ENCODE results near the gene SLC9A9. TPM values are rescaled to one million over a fixed set of nuclear protein-coding genes. Genes with fewer than 3 reads are reported as not detected.

Gene SLC9A9
- total RNA-seq, 2 donors from 2014 or later: 1.3 to 3.7 TPM

DNA sequence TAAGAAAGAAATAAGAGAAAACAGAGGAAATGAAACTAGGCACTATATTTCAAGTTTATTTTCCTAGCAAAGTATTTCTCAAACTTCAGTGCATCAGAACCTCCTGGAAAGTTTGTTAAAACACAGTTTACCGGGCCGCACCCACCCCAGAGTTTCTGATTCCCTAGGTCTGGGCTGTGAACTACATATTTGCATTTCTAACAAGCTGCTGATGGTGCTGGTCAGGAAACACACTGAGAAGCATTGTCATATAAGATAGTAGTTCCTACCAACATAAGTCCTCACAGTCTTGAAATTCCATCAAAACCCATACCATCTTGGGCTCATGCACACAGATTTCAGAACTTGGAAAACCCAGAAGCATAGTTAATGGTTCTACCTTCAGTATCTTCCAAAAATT lies 8.3 kb downstream of the SLC9A9 start:
- Histone ChIP-seq H3K4me1 (ENCODE audit: control insufficient read depth, insufficient read depth, low read length) (peaks cover 10% of the 10 kb centered on the region), H3K4me3 (ENCODE audit: low read length) (no peak overlapping the region), H3K9me3 (ENCODE audit: control insufficient read depth, low read length) (no peaks in the 10 kb centered on the region), H3K27ac (ENCODE audit: low read depth, low read length) (no peak overlapping the region), H3K9ac (ENCODE audit: extremely low read depth, low read length, poor library complexity, severe bottlenecking) (no peak overlapping the region), H3K27me3 (ENCODE audit: control insufficient read depth, insufficient read depth, low read length, poor library complexity, severe bottlenecking) (no peaks in the 10 kb centered on the region), H3K36me3 (ENCODE audit: control insufficient read depth, insufficient read depth, low read length) (no peaks in the 10 kb centered on the region)
- Mint-ChIP-seq H3K36me3 (ENCODE audit: low read depth) (no peaks in the 10 kb centered on the region), H3K9me3 (no peaks in the 10 kb centered on the region), H3K27me3 (ENCODE audit: insufficient read depth) (peaks cover 2% of the 10 kb centered on the region), H3K27ac (no peak overlapping the region), H3K4me3 (no peak overlapping the region), H3K4me1 (peaks cover 32% of the 10 kb centered on the region)
- WGBS, 2 experiments (ENCODE audit: insufficient coverage in 1 of 2, insufficient read length in 1 of 2): 45 to 60% methylated on average over 1 to 2 of the region's 2 CpGs
- DNase-seq: peak; percentile 68
- TF ChIP-seq, protein P1, sequence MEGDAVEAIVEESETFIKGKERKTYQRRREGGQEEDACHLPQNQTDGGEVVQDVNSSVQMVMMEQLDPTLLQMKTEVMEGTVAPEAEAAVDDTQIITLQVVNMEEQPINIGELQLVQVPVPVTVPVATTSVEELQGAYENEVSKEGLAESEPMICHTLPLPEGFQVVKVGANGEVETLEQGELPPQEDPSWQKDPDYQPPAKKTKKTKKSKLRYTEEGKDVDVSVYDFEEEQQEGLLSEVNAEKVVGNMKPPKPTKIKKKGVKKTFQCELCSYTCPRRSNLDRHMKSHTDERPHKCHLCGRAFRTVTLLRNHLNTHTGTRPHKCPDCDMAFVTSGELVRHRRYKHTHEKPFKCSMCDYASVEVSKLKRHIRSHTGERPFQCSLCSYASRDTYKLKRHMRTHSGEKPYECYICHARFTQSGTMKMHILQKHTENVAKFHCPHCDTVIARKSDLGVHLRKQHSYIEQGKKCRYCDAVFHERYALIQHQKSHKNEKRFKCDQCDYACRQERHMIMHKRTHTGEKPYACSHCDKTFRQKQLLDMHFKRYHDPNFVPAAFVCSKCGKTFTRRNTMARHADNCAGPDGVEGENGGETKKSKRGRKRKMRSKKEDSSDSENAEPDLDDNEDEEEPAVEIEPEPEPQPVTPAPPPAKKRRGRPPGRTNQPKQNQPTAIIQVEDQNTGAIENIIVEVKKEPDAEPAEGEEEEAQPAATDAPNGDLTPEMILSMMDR (conservative IDR thresholded peaks at IDR 0.05): no peak

DNA sequence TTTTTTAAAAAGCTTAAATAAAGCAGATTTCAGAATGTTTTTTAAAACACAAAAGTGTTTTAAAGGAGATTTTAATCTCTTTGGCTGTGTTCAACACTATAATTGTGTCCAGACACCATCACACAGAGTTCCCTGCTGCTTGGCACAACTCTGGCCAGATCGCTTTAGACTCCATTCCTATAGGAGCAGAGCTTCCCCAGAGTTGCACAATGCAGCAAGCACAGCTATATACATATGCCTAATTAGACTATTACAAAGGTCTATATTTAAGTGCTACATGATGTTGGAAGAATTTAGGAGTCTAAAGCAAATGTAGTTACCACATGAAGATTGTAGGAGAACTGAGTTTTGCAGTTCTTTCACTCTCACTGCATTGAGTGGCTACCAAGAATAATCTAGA lies 11.2 kb downstream of the SLC9A9 start:
- Histone ChIP-seq H3K4me1 (ENCODE audit: control insufficient read depth, insufficient read depth, low read length) (peaks cover 10% of the 10 kb centered on the region), H3K4me3 (ENCODE audit: low read length) (no peak overlapping the region), H3K27me3 (ENCODE audit: control insufficient read depth, insufficient read depth, low read length, poor library complexity, severe bottlenecking) (no peaks in the 10 kb centered on the region), H3K9ac (ENCODE audit: extremely low read depth, low read length, poor library complexity, severe bottlenecking) (no peak overlapping the region), H3K9me3 (ENCODE audit: control insufficient read depth, low read length) (no peaks in the 10 kb centered on the region), H3K36me3 (ENCODE audit: control insufficient read depth, insufficient read depth, low read length) (no peaks in the 10 kb centered on the region), H3K27ac (ENCODE audit: low read depth, low read length) (no peak overlapping the region)
- H3K27ac Mint-ChIP-seq: no peak overlapping the region
- H3K9me3 Mint-ChIP-seq: no peaks in the 10 kb centered on the region
- DNase-seq: no peak
- peaks cover 4% of the 10 kb centered on the region for H3K27me3 Mint-ChIP-seq (ENCODE audit: insufficient read depth)
- H3K4me1 Mint-ChIP-seq: peaks cover 23% of the 10 kb centered on the region
- H3K36me3 Mint-ChIP-seq (ENCODE audit: low read depth): no peaks in the 10 kb centered on the region
- TF ChIP-seq, protein P1 (conservative IDR thresholded peaks at IDR 0.05): no peak
- WGBS, 2 experiments (ENCODE audit: insufficient coverage in 1 of 2, insufficient read length in 1 of 2): 97% methylated on average over 1 of the region's 1 CpG; no CpG with 5 or more reads in 1 of the 2 experiments
- no peak overlapping the region for H3K4me3 Mint-ChIP-seq

DNA sequence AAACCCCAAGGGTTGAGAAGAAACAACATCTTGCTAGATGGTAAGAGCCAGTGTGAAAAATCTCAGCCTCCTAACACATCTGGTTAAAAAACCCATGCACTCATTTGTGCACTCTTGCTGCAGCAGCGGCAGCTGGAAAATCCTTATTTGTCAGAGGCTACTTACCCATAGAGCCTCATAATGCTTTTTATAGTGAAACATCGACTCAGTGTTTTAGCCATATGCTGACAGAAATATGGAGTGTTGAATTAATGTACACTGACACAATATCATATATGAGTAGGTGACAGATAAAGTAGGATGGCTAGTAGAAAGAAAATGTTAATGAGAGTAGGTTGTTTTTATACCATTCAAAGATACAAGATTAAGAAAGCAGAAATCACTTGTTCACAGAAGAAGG lies 13.0 kb downstream of the SLC9A9 start:
- no peak for DNase-seq
- Mint-ChIP-seq H3K27ac (no peak overlapping the region), H3K36me3 (ENCODE audit: low read depth) (no peaks in the 10 kb centered on the region), H3K27me3 (ENCODE audit: insufficient read depth) (peaks cover 4% of the 10 kb centered on the region), H3K4me1 (peaks cover 15% of the 10 kb centered on the region), H3K4me3 (no peak overlapping the region), H3K9me3 (no peaks in the 10 kb centered on the region)
- H3K27me3 ChIP-seq (ENCODE audit: control insufficient read depth, insufficient read depth, low read length, poor library complexity, severe bottlenecking): no peaks in the 10 kb centered on the region
- H3K36me3 ChIP-seq (ENCODE audit: control insufficient read depth, insufficient read depth, low read length): no peaks in the 10 kb centered on the region
- no peaks in the 10 kb centered on the region for H3K9me3 ChIP-seq (ENCODE audit: control insufficient read depth, low read length)
- H3K4me1 ChIP-seq (ENCODE audit: control insufficient read depth, insufficient read depth, low read length): peaks cover 8% of the 10 kb centered on the region
- H3K9ac ChIP-seq (ENCODE audit: extremely low read depth, low read length, poor library complexity, severe bottlenecking): no peak overlapping the region
- TF ChIP-seq, protein P1 (conservative IDR thresholded peaks at IDR 0.05): no peak
- no peak overlapping the region for H3K27ac ChIP-seq (ENCODE audit: low read depth, low read length)
- 91 to 100% methylated on average over 1 to 2 of the region's 2 CpGs for WGBS, 2 experiments (ENCODE audit: insufficient coverage in 1 of 2, insufficient read length in 1 of 2)
- no peak overlapping the region for H3K4me3 ChIP-seq (ENCODE audit: low read length)
